Activated CD4-positive, CD25-positive, alpha-beta regulatory T cell treated with anti-CD3 and anti-CD28 coated beads, Interleukin-2, amount 50 U/mL, for 24 hours (primary cell): Measurements from ENCODE around the gene SUPT4H1.

Experiments used
- ATAC-seq, 2 donors: fragments of 150-1000 bp; cut with Tn5 transposase; one replicate each; pipeline ENCODE4 v1.10.0; 2021; ENCODE audit warnings: mild to moderate bottlenecking in 1 of 2, moderate library complexity in 1 of 2

The SUPT4H1 gene

GRCh38 chr17:58338841-58339754 lies 12.9 kb downstream of the SUPT4H1 start:
- peak; percentile 14 to 18 for ATAC-seq

DNA sequence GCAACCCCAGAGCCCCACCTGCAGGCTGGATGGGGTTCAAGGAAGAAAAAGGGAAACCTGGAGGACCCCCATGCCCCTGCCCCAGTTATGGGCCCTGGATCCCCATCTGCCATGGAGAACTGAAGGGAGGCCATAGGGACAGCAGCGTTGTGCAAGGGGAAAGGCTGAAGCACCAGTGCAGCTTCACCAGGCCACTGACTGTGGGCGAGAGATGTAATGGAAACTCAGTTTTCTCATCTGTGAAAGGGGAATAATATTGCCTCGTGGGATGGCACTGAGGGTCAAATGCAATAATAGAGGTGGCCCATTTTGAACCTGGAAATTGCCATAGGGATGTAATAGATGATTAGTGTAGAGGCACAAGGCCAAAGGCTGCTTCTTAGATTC lies 13.6 kb downstream of the SUPT4H1 start:
- ATAC-seq = no peak

DNA sequence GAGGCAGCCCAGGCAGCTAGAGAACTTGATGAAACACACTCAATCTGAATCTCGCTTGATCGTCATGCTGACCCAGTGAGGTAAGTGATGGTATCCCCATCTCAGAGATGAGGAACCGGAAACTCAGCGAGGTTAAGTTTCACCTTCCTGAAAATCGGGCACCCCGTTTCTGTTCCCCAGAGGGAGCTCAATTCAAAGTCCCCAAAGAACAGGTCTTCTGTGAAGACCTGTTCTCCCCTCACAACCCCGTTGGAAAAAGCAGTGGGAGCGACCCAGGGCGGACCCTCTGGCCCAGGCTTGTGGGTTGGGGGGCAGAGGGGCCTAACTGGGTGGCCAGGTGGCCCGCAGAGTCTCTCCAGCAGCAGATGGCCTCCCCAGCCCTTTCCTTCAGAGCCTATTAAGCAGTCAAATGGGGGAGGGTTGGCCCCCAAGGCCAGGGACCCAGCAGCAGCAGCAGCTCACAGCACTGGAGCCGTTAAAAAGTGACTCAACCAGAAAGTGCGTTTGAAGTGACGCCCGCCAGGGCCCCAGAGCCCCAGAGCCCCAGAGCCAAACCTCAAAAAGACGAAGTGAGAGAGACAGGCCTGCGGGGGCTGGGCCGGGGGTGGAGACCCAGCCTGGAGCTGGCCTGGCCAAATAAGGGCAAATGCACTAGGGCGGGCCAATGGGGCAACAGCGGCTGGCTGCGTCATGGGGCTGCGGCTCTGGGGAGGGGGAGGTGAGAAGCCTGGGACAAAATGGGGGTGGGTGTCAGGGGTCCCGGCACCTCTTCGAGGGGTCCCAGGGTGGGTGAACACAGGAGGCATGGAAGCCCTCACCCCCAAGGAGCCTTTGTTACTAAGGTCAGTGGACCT lies 14.2 kb downstream of the SUPT4H1 start:
- ATAC-seq = peak; percentile 79 to 80

GRCh38 chr17:58337210-58337599 lies 14.8 kb downstream of the SUPT4H1 start:
- ATAC-seq = no peak

DNA sequence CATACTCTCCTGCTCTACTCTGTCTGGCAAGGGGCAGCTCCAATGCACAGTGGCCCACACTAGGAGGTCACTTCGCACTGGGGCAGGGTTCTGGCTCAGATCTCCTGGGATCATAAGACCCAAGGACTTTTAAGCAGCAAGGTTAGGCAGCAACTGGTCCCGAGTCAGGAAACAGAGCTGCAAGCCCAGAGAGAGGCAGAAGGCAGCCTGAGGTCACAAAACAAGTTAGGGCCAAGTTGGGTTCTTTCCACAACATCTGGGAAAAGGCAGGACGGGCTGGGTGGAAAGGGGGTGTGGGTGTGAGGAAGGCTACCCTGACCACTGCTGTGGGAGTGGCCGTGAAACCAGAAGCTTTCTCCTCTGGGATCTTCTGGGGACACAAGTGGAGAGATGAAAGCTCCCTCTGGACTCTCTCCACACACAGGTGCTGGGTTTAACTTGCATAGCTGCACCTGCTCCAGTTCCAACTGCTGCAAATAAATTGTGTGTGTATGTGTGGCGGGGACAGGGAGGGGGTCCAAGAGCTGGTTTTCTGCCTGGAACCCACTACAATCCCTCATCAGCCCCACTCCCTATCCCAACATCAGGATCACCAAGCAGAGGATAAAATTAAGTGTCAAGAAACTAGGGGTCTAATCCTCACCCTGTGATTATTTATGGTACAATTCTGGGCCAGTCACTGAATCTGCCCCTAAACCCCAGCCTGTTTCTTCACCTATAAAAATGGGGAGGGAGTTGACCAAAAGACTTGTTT lies 15.4 kb downstream of the SUPT4H1 start:
- no peak for ATAC-seq

DNA sequence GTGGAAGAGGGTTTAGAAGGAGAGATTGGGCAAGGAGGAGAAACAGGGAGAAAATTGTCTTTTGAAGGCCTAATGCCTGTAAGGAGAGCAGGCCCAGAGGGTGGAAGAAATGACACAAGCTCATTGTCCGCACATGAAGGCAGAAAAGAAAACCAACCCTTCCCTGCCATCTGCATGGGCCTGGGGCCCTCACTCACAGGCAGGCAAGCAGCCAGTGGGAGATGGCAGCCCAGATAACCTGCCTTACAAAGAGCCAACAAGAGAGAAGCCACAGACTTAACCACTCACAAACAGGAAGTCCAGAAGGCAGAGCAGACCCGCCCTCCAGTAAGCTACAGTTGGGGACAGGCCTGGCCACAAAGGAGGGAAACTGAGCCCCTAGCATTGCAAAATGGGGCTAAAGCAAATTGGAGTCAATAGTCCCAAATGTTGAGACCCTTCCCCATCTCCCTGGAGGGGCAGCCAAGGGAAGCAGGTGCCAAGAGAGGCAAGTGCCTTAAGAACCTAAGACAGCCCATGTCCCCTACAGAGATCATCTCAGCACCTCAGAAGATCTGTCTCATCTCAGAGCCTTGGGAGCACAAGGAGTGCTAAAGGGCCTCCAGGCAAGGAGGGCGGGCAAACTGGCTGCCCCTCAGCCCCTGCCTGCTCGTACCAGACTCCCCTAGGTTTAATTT lies 16.1 kb downstream of the SUPT4H1 start:
- ATAC-seq = peak; percentile 4 to 7

GRCh38 chr17:58335061-58335731 lies 16.8 kb downstream of the SUPT4H1 start:
- no peak for ATAC-seq

DNA sequence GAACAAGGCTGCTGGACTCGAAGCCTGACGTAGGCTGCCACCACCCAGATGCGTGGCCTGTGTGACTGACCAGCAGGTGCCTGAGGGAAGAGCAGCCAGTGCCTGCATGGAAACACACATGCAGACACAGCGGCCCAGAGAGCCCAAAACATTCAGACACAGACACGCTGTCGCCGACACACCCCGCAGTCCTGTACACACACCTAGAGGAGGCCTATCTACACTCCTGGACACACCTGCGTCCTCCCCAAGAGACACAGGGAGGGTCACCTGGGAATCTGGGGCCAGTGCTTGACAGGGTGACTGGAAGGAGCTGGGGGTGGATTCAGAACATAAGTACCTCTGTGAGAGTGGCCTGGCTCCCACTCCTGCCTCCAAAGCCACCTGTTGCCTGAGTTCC lies 17.3 kb downstream of the SUPT4H1 start:
- ATAC-seq = no peak

- ATAC-seq = no peak
These were observed 17.7 kb downstream of the SUPT4H1 start for GRCh38 chr17:58334256-58334655.

DNA sequence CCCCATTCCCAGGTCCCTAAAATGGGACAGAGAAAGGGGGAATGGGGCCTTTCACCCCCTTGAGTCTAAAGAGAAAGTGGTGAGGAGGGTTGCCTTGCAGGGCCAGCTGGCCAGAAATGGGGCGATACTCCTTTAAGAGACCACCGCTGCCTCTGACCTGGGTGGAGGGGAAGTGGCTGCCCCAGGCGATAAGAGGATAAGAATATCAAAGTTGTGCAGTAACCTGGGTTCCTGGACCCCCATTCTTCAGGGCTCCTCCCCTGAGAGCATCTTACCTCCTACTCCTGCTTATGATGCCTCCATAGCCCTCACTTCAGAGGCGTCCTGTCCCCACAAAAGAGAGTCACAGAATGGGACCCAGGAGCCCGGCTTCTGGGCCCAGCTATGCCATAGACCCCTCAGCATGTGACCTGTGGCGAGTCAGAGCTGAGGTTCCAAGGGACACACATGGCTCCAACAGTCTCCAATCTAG lies 18.2 kb downstream of the SUPT4H1 start:
- ATAC-seq = no peak

DNA sequence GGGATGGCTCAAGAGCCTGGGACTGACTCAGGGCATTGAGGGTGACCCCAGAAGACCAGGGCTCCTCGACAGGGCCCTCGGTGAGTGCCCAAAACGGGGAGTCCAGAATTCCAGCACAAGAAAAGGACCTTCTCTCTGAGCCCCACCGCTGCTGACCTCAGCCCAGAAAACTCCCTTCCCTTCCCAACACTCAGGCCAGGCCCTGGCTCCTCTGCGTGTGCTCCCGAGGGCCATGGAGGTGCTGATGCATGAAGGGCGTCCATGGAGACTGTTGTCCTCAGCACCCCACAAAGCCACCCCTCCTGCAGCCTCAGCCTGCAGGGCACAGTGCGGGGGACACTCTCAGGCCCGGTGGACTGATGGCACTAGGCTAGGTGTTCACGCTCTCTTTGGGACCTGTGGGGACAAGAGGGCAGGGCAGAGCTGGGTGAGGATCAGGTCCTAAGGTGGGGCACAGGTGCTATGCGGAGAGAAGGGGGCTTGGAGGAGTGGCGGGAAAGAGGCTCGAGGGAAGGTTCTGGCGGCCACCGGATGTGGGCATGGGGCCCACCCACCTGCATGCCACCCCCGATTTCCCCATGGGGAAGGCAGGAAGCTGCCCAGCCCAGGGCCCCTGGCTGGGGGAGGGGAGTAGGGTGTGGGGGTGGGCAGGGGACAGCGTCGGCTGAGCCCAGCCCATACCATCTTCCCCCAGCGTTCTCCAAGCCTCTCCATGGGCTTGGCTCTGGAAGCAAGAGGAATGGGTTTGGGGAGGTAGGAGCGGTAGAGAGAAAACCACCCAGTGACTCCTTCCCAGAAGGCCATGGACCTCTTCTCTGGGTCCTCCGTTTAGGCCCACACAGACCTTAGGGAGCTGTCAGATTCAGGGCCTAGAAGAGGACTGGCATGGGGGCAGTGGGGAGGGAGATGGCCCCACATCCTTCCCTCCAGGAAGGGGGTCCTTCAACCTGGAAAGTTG lies 18.9 kb downstream of the SUPT4H1 start:
- ATAC-seq = no peak

GRCh38 chr17:58331815-58332777 lies 19.9 kb downstream of the SUPT4H1 start:
- peak; percentile 12 to 15 for ATAC-seq

- peak; percentile 6 for ATAC-seq
These were observed 20.8 kb downstream of the SUPT4H1 start for GRCh38 chr17:58330997-58331814.

DNA sequence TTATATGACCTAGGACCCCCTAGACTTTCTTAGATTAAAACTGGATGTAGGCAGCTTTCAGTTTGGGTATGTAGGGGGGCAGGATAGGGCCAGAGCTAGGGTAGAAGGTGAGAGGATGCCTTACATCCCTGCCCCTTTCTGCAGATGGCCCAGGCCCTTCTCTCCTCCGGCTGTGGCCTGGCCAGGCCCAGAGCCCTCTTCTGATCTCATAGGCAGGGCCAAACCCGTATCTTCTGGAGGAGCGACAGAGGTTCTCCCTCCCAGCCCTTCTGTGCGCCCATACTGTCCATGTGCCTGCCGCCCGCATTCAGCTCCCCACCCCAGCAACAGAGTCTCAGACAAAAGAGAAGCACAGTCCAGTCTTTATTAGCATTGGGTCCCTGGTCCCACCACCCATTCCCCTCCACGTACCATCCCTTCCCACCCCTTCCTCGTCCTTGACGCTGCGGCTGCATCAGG lies 21.4 kb downstream of the SUPT4H1 start:
- no peak for ATAC-seq

- ATAC-seq = peak; percentile 32 to 39
These were observed 22.0 kb downstream of the SUPT4H1 start for GRCh38 chr17:58329810-58330537.

- peak; percentile 44 to 51 for ATAC-seq
These were observed 22.8 kb downstream of the SUPT4H1 start for GRCh38 chr17:58329035-58329809.
